HG03354 (cell line): Measurements from ENCODE around the gene AGAP1.

Experiments
- ATAC-seq: cut with Tn5 transposase; IDR thresholded peaks from one replicate; pipeline ENCODE4 v1.9.1; 2021; ENCODE audit warnings: mild to moderate bottlenecking; ENCODE audit not compliant: unreplicated experiment, poor library complexity, severe bottlenecking

AGAP1 gene

GRCh38 chr2:235526166-235526565 lies 32.3 kb downstream of the AGAP1 start:
- ATAC-seq = no peak

- no peak for ATAC-seq
Measured at GRCh38 chr2:235527806-235528469, 34.1 kb downstream of the AGAP1 start.

GRCh38 chr2:235529621-235530020 lies 35.8 kb downstream of the AGAP1 start:
- ATAC-seq = no peak

GRCh38 chr2:235530735-235531134 lies 36.9 kb downstream of the AGAP1 start:
- no peak for ATAC-seq

GRCh38 chr2:235532307-235532706 lies 38.5 kb downstream of the AGAP1 start:
- no peak for ATAC-seq

- no peak for ATAC-seq
Measured at GRCh38 chr2:235533198-235533597, 39.4 kb downstream of the AGAP1 start.

- ATAC-seq = no peak
Measured at GRCh38 chr2:235533616-235534385, 40.0 kb downstream of the AGAP1 start.

- no peak for ATAC-seq
Measured at GRCh38 chr2:235534678-235535422, 41.0 kb downstream of the AGAP1 start.

- no peak for ATAC-seq
Measured at GRCh38 chr2:235535423-235536130, 41.7 kb downstream of the AGAP1 start.

- ATAC-seq = no peak
Measured at GRCh38 chr2:235536711-235537110, 42.9 kb downstream of the AGAP1 start.

GRCh38 chr2:235537186-235537585 lies 43.3 kb downstream of the AGAP1 start:
- no peak for ATAC-seq

- ATAC-seq = no peak
Measured at GRCh38 chr2:235537587-235537986, 43.7 kb downstream of the AGAP1 start.

GRCh38 chr2:235538144-235538639 lies 44.3 kb downstream of the AGAP1 start:
- no peak for ATAC-seq

- no peak for ATAC-seq
Measured at GRCh38 chr2:235538981-235539380, 45.1 kb downstream of the AGAP1 start.

- ATAC-seq = no peak
Measured at GRCh38 chr2:235539773-235540172, 45.9 kb downstream of the AGAP1 start.

- no peak for ATAC-seq
Measured at GRCh38 chr2:235541016-235541415, 47.2 kb downstream of the AGAP1 start.

GRCh38 chr2:235541838-235542549 lies 48.2 kb downstream of the AGAP1 start:
- no peak for ATAC-seq

GRCh38 chr2:235542733-235543127 lies 48.9 kb downstream of the AGAP1 start:
- no peak for ATAC-seq

GRCh38 chr2:235543128-235543750 lies 49.4 kb downstream of the AGAP1 start:
- no peak for ATAC-seq
